Measurements from ENCODE around the gene TLR1.
"Not testable (repeated sequence)": the region's sequence is repeated elsewhere in the genome, so short reads cannot be mapped to it uniquely, and the experiment has no call there.

Gene TLR1

GRCh38 chr4:38807462-38807861 lies 2.9 kb upstream of the TLR1 start:
- FAIRE-seq; DNase-seq (ENCODE audit: extremely low spot score, insufficient read length, low read depth): not testable (repeated sequence)

- FAIRE-seq; DNase-seq (ENCODE audit: extremely low spot score, insufficient read length, low read depth): not testable (repeated sequence)
Observed at GRCh38 chr4:38806251-38806650, 1.7 kb upstream of the TLR1 start.

GRCh38 chr4:38805530-38806145 lies 1.0 kb upstream of the TLR1 start:
- DNase-seq (ENCODE audit: extremely low spot score, insufficient read length, low read depth) (no peak), FAIRE-seq (peak; percentile 100)

GRCh38 chr4:38803833-38804653 lies 548 bp downstream of the TLR1 start:
- FAIRE-seq, result no peak
- no peak for DNase-seq (ENCODE audit: extremely low spot score, insufficient read length, low read depth)

GRCh38 chr4:38802561-38803355 lies 1.8 kb downstream of the TLR1 start:
- DNase-seq (ENCODE audit: extremely low spot score, insufficient read length, low read depth) (no peak), FAIRE-seq (no peak)

GRCh38 chr4:38800961-38801450 lies 3.6 kb downstream of the TLR1 start:
- DNase-seq (ENCODE audit: extremely low spot score, insufficient read length, low read depth) (no peak), FAIRE-seq (no peak)

GRCh38 chr4:38800366-38800765 lies 4.2 kb downstream of the TLR1 start:
- no peak for FAIRE-seq
- DNase-seq (ENCODE audit: extremely low spot score, insufficient read length, low read depth), result no peak

- DNase-seq (ENCODE audit: extremely low spot score, insufficient read length, low read depth) (no peak), FAIRE-seq (no peak)
Observed at GRCh38 chr4:38795087-38795486, 9.5 kb downstream of the TLR1 start.

- no peak for FAIRE-seq
- no peak for DNase-seq (ENCODE audit: extremely low spot score, insufficient read length, low read depth)
Observed at GRCh38 chr4:38794051-38794450, 10.5 kb downstream of the TLR1 start.

GRCh38 chr4:38791010-38791409 lies 13.6 kb downstream of the TLR1 start:
- FAIRE-seq, result peak; percentile 29
- DNase-seq (ENCODE audit: extremely low spot score, insufficient read length, low read depth), result no peak

- DNase-seq (ENCODE audit: extremely low spot score, insufficient read length, low read depth), result no peak
- no peak for FAIRE-seq
Observed at GRCh38 chr4:38788317-38788716, 16.3 kb downstream of the TLR1 start.

- FAIRE-seq (peak; percentile 73), DNase-seq (ENCODE audit: extremely low spot score, insufficient read length, low read depth) (no peak)
Observed at GRCh38 chr4:38787693-38788092, 16.9 kb downstream of the TLR1 start.

- FAIRE-seq, result peak; percentile 90
- DNase-seq (ENCODE audit: extremely low spot score, insufficient read length, low read depth), result no peak
Observed at GRCh38 chr4:38785901-38786402, 18.6 kb downstream of the TLR1 start.

- DNase-seq (ENCODE audit: extremely low spot score, insufficient read length, low read depth) (no peak), FAIRE-seq (peak; percentile 69)
Observed at GRCh38 chr4:38785041-38785790, 19.4 kb downstream of the TLR1 start.

GRCh38 chr4:38784141-38784540 lies 20.4 kb downstream of the TLR1 start:
- FAIRE-seq (no peak), DNase-seq (ENCODE audit: extremely low spot score, insufficient read length, low read depth) (no peak)

GRCh38 chr4:38783109-38783460 lies 21.5 kb downstream of the TLR1 start:
- DNase-seq (ENCODE audit: extremely low spot score, insufficient read length, low read depth), result no peak
- no peak for FAIRE-seq

GRCh38 chr4:38782452-38783108 lies 22.0 kb downstream of the TLR1 start, which contains the start of gene TLR10:
Gene TLR10, minus strand, starts transcription at chr4:38782990. Its CDS starts 7,400 bp downstream, at chr4:38775590.
- peak; percentile 91 for FAIRE-seq
- no peak for DNase-seq (ENCODE audit: extremely low spot score, insufficient read length, low read depth)

GRCh38 chr4:38781854-38782261 lies 22.7 kb downstream of the TLR1 start:
- DNase-seq (ENCODE audit: extremely low spot score, insufficient read length, low read depth), result no peak
- peak; percentile 5 for FAIRE-seq

- FAIRE-seq (peak; percentile 76), DNase-seq (ENCODE audit: extremely low spot score, insufficient read length, low read depth) (no peak)
Observed at GRCh38 chr4:38780833-38781484, 23.6 kb downstream of the TLR1 start.

Data from GM18507 (cell line).